Measurements from ENCODE around the gene ZBTB12. TPM values are rescaled to one million over a fixed set of nuclear protein-coding genes. Genes with fewer than 3 reads are reported as not detected.

The ZBTB12 gene
- total and polyA plus RNA-seq, 2 of the 8 experiments (the other 6 are each of a cell fraction or from before 2014, with no cell fraction given): 20.7 to 40.8 TPM

DNA sequence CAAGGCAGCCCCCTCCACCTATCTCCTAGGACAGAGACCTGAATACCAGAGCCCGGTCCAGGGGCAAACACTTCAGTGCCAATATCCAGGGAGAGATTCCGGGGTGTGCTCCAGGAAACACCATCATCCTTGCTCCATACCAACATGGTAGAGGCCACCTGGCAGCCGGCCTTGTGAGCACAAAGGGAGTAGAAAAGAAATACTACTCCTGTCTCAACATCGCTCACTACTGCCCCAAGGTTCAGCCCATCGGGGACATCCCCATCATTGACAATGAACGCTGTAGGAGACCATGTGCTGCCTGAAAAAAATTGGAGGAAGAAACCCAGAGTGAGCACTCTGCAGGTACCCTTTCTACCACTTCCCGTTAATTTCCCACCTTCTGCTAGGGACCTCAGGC is 40.7 kb downstream of the ZBTB12 start:
- no peak overlapping the region for H2BK20ac ChIP-seq (ENCODE audit: low read length)
- H2BK12ac ChIP-seq (ENCODE audit: low read depth, low read length): no peak overlapping the region
- no peak overlapping the region for H2BK5ac ChIP-seq (ENCODE audit: low read depth, low read length)
- no peak overlapping the region for H3K27ac ChIP-seq (ENCODE audit: low read depth, low read length)
- peaks cover 0 to 17% (median 3%) of the 10 kb centered on the region in 4 experiments; a peak in 5 of 8 replicates for H3K36me3 ChIP-seq (ENCODE audit: control insufficient read depth in 2 of 4, insufficient read depth in 4 of 4, low read length in 3 of 4)
- no peak overlapping the region for H4K8ac ChIP-seq (ENCODE audit: extremely low read depth, insufficient read depth, low read length)
- DNase-seq (ENCODE audit: low read depth in 1 of 2, low spot score in 2 of 2) (no peak), FAIRE-seq (no peak)
- no peak overlapping the region for H3K14ac ChIP-seq (ENCODE audit: insufficient read length)
- 0 out of 2 replicates have a peak, but pooled peaks cover 2% of the 10 kb centered on the region for H3K79me1 ChIP-seq (ENCODE audit: low read depth, low read length)
- H4K5ac ChIP-seq (ENCODE audit: insufficient read length, low read depth, low read length): no peak overlapping the region
- H3K18ac ChIP-seq (ENCODE audit: extremely low read depth, low read length): no peak overlapping the region
- H3K79me2 ChIP-seq (ENCODE audit: control insufficient read depth in 1 of 2, insufficient read depth in 2 of 2, low read length in 2 of 2): no peaks in the 10 kb centered on the region
- no peak overlapping the region for H4K91ac ChIP-seq (replicated peaks; ENCODE audit: insufficient read length, low read length)
- no peaks in the 10 kb centered on the region for H3K9me3 ChIP-seq (ENCODE audit: insufficient read depth in 2 of 2, low read depth in 1 of 2, low read length in 1 of 2)
- no peak overlapping the region for H3K23ac ChIP-seq (ENCODE audit: insufficient read length)
- no peak overlapping the region for H3K9ac ChIP-seq (replicated peaks in 1 of 4; ENCODE audit: extremely low read depth in 1 of 4, low read depth in 3 of 4, low read length in 3 of 4)
- H3K4ac ChIP-seq (replicated peaks; ENCODE audit: insufficient read length, low read depth, low read length): no peak overlapping the region
- peaks cover 0 to 12% (median 0%) of the 10 kb centered on the region in 4 experiments; a peak in 4 of 7 replicates for H3K4me1 ChIP-seq (replicated peaks in 1 of 4; ENCODE audit: control insufficient read depth in 3 of 4, insufficient read depth in 4 of 4, low read length in 3 of 4)
- H2AK5ac ChIP-seq (ENCODE audit: low read depth, low read length): no peak overlapping the region
- no peak overlapping the region for H3K4me3 ChIP-seq (ENCODE audit: extremely low read depth in 1 of 4, insufficient read depth in 2 of 4, low read depth in 3 of 4, low read length in 4 of 4)
- no peak overlapping the region for H3K56ac ChIP-seq (replicated peaks; ENCODE audit: insufficient read length, low read depth, low read length)
- H2BK15ac ChIP-seq (ENCODE audit: low read length): no peak overlapping the region
- 0 out of 7 replicates have a peak, but pooled peaks cover 0 to 3% (median 0%) of the 10 kb centered on the region in 4 experiments for H3K27me3 ChIP-seq (replicated peaks in 1 of 4; ENCODE audit: control insufficient read depth in 3 of 4, extremely low read depth in 1 of 4, insufficient read depth in 3 of 4, low read length in 3 of 4)
- H3K4me2 ChIP-seq (ENCODE audit: insufficient read depth in 1 of 2, low read depth in 2 of 2, low read length in 2 of 2): no peak overlapping the region; a peak in 1 of 4 replicates
- H2AFZ ChIP-seq (ENCODE audit: low read length): no peak overlapping the region
- H4K20me1 ChIP-seq (replicated peaks in 1 of 2; ENCODE audit: control insufficient read depth in 1 of 2, insufficient read depth in 2 of 2, low read length in 2 of 2): no peaks in the 10 kb centered on the region
- ChIA-PET CTCF (ENCODE audit: partially characterized antibody) (interaction anchor here (1.5 kb wide), 1 partner anchor 88 kb away, joined by 3 read pairs; no protein-coding TSS in a partner anchor), POLR2A (ENCODE audit: partially characterized antibody) (interaction anchor here (0.6 to 6.5 kb wide), 4 partner anchors 16 to 26 kb away, joined by 3 to 93 read pairs (median 8); no protein-coding TSS in a partner anchor)
- H2BK120ac ChIP-seq (replicated peaks; ENCODE audit: low read depth, low read length): no peak overlapping the region
- WGBS, 2 experiments (ENCODE audit: extremely low coverage in 1 of 2, insufficient coverage in 1 of 2, insufficient read length in 1 of 2, insufficient replicate concordance in 2 of 2, low coverage in 1 of 2, low lambda C conversion rate in 2 of 2, missing lambda C conversion rate in 1 of 2): 92% methylated on average over 7 of the region's 7 CpGs; no CpG with 5 or more reads in 1 of the 2 experiments
- H3K23me2 ChIP-seq (ENCODE audit: low read depth, low read length): peaks cover 8% of the 10 kb centered on the region; the same call in 1 of the 2 replicates
- TF ChIP-seq JUND (IDR thresholded peaks at IDR 0.05; ENCODE audit: low read length) (no peak), TAF1 (IDR thresholded peaks at IDR 0.05; ENCODE audit: low read depth, low read length) (no peak), ZNF274 (IDR thresholded peaks at IDR 0.05; ENCODE audit: borderline replicate concordance, extremely low read depth, low read length) (no peak), RFX5 (IDR thresholded peaks at IDR 0.05; ENCODE audit: borderline replicate concordance, low read depth, low read length) (no peak), KDM1A (IDR thresholded peaks at IDR 0.05; ENCODE audit: borderline replicate concordance, low read length) (no peak), CTBP2 (IDR thresholded peaks at IDR 0.05; ENCODE audit: borderline replicate concordance, insufficient read depth, insufficient read length, low read length) (no peak)
- TF ChIP-seq, protein P1, sequence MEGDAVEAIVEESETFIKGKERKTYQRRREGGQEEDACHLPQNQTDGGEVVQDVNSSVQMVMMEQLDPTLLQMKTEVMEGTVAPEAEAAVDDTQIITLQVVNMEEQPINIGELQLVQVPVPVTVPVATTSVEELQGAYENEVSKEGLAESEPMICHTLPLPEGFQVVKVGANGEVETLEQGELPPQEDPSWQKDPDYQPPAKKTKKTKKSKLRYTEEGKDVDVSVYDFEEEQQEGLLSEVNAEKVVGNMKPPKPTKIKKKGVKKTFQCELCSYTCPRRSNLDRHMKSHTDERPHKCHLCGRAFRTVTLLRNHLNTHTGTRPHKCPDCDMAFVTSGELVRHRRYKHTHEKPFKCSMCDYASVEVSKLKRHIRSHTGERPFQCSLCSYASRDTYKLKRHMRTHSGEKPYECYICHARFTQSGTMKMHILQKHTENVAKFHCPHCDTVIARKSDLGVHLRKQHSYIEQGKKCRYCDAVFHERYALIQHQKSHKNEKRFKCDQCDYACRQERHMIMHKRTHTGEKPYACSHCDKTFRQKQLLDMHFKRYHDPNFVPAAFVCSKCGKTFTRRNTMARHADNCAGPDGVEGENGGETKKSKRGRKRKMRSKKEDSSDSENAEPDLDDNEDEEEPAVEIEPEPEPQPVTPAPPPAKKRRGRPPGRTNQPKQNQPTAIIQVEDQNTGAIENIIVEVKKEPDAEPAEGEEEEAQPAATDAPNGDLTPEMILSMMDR (IDR thresholded peaks at IDR 0.05; ENCODE audit: control extremely low read depth in 1 of 3, insufficient read depth in 1 of 3, low read depth in 1 of 3, low read length in 3 of 3): no peak
- TF ChIP-seq, protein P2, sequence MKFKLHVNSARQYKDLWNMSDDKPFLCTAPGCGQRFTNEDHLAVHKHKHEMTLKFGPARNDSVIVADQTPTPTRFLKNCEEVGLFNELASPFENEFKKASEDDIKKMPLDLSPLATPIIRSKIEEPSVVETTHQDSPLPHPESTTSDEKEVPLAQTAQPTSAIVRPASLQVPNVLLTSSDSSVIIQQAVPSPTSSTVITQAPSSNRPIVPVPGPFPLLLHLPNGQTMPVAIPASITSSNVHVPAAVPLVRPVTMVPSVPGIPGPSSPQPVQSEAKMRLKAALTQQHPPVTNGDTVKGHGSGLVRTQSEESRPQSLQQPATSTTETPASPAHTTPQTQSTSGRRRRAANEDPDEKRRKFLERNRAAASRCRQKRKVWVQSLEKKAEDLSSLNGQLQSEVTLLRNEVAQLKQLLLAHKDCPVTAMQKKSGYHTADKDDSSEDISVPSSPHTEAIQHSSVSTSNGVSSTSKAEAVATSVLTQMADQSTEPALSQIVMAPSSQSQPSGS (IDR thresholded peaks at IDR 0.05; ENCODE audit: low read length): no peak
